ENCODE results near the gene WARS2.
"Not testable (repeated sequence)": the region's sequence is repeated elsewhere in the genome, so short reads cannot be mapped to it uniquely, and the experiment has no call there.

The WARS2 gene

GRCh38 chr1:119136401-119136800 lies 4.1 kb downstream of the WARS2 start:
- DNase-seq = no peak

- no peak for DNase-seq
Measured at GRCh38 chr1:119133987-119134386, 6.5 kb downstream of the WARS2 start.

GRCh38 chr1:119132179-119132578 lies 8.3 kb downstream of the WARS2 start:
- no peak for DNase-seq

GRCh38 chr1:119125874-119126273 lies 14.6 kb downstream of the WARS2 start:
- no peak for DNase-seq

GRCh38 chr1:119124764-119125163 lies 15.7 kb downstream of the WARS2 start:
- DNase-seq = no peak

- not testable (repeated sequence) for DNase-seq
Measured at GRCh38 chr1:119121872-119122271, 18.6 kb downstream of the WARS2 start.

- no peak for DNase-seq
Measured at GRCh38 chr1:119116725-119117124, 23.7 kb downstream of the WARS2 start.

- no peak for DNase-seq
Measured at GRCh38 chr1:119115736-119116135, 24.7 kb downstream of the WARS2 start.

- no peak for DNase-seq
Measured at GRCh38 chr1:119115311-119115710, 25.1 kb downstream of the WARS2 start.

- no peak for DNase-seq
Measured at GRCh38 chr1:119114786-119115185, 25.7 kb downstream of the WARS2 start.

GRCh38 chr1:119112791-119113190 lies 27.7 kb downstream of the WARS2 start:
- DNase-seq = no peak

DNA sequence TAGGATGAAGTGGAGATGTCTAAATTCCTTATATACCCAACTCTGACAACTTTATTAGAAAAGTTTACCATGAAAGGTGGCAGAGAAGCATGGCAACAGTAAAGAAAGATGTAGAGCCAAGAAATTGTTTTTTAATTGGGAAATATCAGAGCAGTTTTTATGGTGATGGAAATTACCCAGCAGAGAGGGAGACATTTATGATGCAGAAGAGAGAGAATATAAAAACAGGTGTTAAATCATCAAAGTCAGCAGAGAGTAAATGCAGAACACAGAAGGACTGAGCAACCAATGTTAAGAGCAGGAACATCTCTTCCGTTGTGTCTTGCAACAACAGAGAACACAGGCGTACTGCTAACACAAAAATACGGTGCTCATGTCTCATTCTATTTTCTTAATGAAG lies 28.2 kb downstream of the WARS2 start:
- no peak for DNase-seq

DNA sequence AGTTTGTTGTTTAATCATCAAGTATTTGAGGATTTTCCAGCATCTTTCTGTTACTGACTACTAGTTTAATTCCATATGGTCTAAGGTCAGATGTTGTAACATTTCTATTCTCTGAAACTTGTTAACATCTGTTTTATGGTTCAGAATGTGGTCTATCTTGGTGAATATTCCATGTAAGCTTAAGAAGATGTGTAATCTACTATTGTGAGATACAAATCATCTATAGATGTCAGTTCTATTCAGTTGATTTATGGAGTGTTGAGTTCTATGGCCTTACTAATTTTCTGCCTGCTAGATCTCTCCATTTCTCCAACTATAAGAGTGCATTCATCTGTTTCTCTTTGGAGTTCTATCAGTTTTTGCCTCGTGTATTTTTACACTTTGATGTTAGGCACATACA lies 31.5 kb downstream of the WARS2 start:
- DNase-seq = no peak

DNA sequence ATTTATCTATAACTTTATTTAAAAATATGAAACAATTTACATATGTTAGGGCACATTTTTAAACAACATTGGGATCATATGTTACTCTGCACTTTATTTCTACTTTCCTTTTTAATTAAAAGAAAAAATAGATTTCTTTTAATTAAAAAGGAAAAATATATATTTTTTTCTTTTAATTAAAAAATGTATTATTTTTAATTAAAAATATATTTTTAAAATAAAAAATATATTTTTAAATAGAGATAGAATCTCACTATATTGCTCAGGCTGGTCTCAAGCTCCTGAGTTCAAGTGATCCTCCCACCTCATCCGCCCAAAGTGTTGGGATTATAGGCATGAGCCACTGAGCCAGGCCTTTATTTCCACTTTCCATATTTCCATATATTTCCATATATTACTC lies 36.7 kb downstream of the WARS2 start:
- DNase-seq = no peak

DNA sequence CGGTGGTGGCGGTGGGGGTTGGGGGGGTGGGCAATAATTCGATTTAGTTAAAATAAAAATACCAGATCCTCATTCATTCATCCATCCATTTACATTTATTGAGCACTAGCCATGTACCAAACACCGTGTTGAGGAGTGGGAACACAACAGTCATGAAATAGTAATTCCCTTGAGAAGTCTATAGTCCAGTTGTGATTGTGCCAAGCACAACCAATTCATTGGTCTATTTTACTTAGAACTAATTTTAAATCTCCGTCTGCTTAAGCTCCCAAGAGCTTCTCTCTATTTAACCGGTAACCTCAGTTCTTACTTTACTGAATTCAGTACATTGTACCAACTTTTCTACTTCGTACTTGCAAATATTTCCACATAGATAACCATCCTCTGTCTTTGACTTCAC lies 38.4 kb downstream of the WARS2 start:
- no peak for DNase-seq

- DNase-seq = no peak
Measured at GRCh38 chr1:119101563-119101962, 38.9 kb downstream of the WARS2 start.

DNA sequence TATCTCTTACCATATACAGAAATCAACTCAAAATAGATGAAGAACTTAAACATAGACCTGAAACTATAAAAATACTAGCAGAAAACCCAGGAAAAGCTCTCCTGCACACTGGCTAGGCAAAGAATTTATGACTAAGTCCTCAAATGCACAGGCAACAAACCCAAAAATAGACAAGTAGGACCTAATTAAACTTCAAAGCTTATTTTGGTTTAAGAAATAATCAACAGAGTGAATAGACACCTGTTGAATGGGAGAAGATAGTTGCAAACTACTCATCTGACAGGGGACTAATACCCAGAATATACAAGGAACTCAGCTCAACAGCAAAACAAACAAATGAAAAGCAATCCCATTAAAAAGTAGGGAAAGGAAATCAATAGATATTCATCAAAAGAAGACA lies 40.7 kb downstream of the WARS2 start:
- DNase-seq = no peak

DNA sequence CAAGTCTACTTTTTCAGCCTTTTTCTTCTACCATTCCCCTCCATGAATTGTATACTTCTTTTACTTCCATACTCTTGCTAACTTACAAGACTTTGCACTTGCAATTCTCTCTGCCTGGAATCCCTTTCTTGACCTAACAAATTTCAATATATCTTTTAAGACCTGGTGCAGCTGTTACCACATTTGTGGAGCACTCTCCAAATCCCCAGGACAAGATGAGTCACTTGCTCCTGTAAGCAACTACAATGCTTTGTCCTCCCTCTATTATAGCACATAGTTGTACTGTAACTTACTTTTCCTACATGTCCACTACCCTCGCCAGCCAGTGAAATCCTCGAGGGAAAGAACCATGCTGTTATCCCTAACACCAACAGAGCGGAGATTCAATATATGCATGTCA lies 43.1 kb downstream of the WARS2 start:
- DNase-seq = no peak

DNA sequence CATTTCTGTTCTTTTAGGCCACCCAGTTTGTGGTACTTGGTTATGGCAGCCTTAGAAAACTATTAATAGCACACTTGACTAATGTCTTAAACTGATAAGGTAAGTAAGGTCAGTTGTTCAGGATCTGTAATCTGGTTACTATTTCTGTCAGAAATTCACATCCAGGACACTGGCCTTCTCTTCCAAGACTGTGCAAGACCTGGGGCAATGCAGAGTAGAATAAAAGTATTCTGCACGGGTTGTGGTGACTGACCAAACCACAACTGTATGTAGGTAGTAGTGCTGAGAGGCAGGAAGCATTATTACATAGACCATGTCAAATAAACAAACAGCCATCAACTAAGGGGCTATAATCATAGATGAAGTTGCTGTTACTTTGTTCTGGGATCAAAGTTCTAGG lies 46.7 kb downstream of the WARS2 start:
- DNase-seq = no peak

GRCh38 chr1:119091618-119092017 lies 48.8 kb downstream of the WARS2 start:
- no peak for DNase-seq

- DNase-seq = no peak
Measured at GRCh38 chr1:119090250-119090649, 50.2 kb downstream of the WARS2 start.

- no peak for DNase-seq
Measured at GRCh38 chr1:119086830-119087229, 53.6 kb downstream of the WARS2 start.

DNA sequence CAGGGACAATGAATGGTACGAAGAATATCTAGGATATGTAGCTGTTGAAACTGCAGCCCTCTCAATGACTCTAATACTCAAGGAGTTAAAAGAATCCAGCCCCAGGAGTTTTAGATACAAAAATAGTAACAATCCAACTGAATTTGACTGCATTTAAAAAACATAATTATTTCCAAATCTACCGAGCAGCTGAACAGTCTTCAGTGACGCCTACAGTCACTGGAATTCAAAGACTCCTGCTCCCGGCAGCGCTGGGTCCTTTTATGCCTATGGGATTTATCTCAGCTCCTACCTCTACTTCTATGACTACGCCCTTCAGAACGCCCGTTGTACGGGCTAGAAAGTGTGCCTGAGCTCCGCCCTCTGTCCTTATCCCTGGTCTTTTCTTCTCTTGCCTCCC lies 55.7 kb downstream of the WARS2 start:
- DNase-seq = no peak

- DNase-seq = no peak
Measured at GRCh38 chr1:119083980-119084379, 56.5 kb downstream of the WARS2 start.

GRCh38 chr1:119083479-119083878 lies 57.0 kb downstream of the WARS2 start:
- DNase-seq = no peak

- no peak for DNase-seq
Measured at GRCh38 chr1:119081700-119082099, 58.8 kb downstream of the WARS2 start.
